ENCODE results near the gene PTPRJ. TPM values are rescaled to one million over a fixed set of nuclear protein-coding genes. Genes with fewer than 3 reads are reported as not detected.

Gene PTPRJ
- total and polyA plus RNA-seq, 2 donors (not counting 3 experiments of a cell fraction or from before 2014, with no cell fraction given): 3.1 to 7.7 TPM

- POLR2A ChIA-PET: no interaction called here
- no peak for TF ChIP-seq GATA2 (IDR thresholded peaks at IDR 0.05; ENCODE audit: insufficient read depth, insufficient read length, low read depth, low read length)
- TF ChIP-seq EZH2 (IDR thresholded peaks at IDR 0.05; ENCODE audit: borderline replicate concordance, low read depth, low read length, severe bottlenecking): no peak
- TF ChIP-seq, protein P1, sequence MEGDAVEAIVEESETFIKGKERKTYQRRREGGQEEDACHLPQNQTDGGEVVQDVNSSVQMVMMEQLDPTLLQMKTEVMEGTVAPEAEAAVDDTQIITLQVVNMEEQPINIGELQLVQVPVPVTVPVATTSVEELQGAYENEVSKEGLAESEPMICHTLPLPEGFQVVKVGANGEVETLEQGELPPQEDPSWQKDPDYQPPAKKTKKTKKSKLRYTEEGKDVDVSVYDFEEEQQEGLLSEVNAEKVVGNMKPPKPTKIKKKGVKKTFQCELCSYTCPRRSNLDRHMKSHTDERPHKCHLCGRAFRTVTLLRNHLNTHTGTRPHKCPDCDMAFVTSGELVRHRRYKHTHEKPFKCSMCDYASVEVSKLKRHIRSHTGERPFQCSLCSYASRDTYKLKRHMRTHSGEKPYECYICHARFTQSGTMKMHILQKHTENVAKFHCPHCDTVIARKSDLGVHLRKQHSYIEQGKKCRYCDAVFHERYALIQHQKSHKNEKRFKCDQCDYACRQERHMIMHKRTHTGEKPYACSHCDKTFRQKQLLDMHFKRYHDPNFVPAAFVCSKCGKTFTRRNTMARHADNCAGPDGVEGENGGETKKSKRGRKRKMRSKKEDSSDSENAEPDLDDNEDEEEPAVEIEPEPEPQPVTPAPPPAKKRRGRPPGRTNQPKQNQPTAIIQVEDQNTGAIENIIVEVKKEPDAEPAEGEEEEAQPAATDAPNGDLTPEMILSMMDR (IDR thresholded peaks at IDR 0.05; ENCODE audit: extremely low read depth in 1 of 2, insufficient read depth in 1 of 2, low read depth in 1 of 2, low read length in 2 of 2): no peak
- TF ChIP-seq MAX (IDR thresholded peaks at IDR 0.05; ENCODE audit: insufficient read depth, insufficient read length): no peak
- no peak for TF ChIP-seq POLR2A (IDR thresholded peaks at IDR 0.05; ENCODE audit: low read depth, low read length)
- TF ChIP-seq JUN (IDR thresholded peaks at IDR 0.05; ENCODE audit: borderline replicate concordance, insufficient read depth, insufficient read length, low read depth): no peak
- TF ChIP-seq MYC (IDR thresholded peaks at IDR 0.05; ENCODE audit: low read depth, low read length): no peak
- TF ChIP-seq POLR2AphosphoS5 (IDR thresholded peaks at IDR 0.05; ENCODE audit: insufficient read depth, low read depth, low read length): no peak
- no peak for TF ChIP-seq FOS (IDR thresholded peaks at IDR 0.05; ENCODE audit: borderline replicate concordance, insufficient read depth, low read length)
- no peak overlapping the region for H2AFZ ChIP-seq (ENCODE audit: low read depth, low read length)
- no peak overlapping the region for H3K9ac ChIP-seq (replicated peaks; ENCODE audit: extremely low read depth, insufficient read depth, low read length)
- no peaks in the 10 kb centered on the region for H3K79me2 ChIP-seq (ENCODE audit: control insufficient read depth, insufficient read depth, low read length)
- H3K4me1 ChIP-seq (ENCODE audit: control insufficient read depth, extremely low read depth, insufficient read depth, low read length): no peaks in the 10 kb centered on the region
- H3K4me2 ChIP-seq (ENCODE audit: insufficient read depth, low read length): no peak overlapping the region
- CTCF ChIA-PET: interaction anchor here (1.2 kb wide), 1 partner anchor 155 kb away, joined by 3 read pairs; no protein-coding TSS in a partner anchor
- FAIRE-seq (no peak), DNase-seq (ENCODE audit: low read depth, low spot score) (no peak)
- no peaks in the 10 kb centered on the region for H3K27me3 ChIP-seq (ENCODE audit: control insufficient read depth in 2 of 2, insufficient read depth in 2 of 2, low read length in 2 of 2)
- H3K4me3 ChIP-seq (replicated peaks in 1 of 3; ENCODE audit: insufficient read depth in 1 of 3, low read depth in 1 of 3, low read length in 3 of 3): no peak overlapping the region
- dilution Hi-C loops (cut with MboI; ENCODE audit: extremely low pct_ligation_motif_present, low sequenced_read_pairs): no loop called here
- H3K9me1 ChIP-seq (replicated peaks; ENCODE audit: control insufficient read depth, extremely low read depth, insufficient read depth, low read length): no peaks in the 10 kb centered on the region
- intact Hi-C loops (cut with micrococcal nuclease): no loop called here
- H3K9me3 ChIP-seq (replicated peaks; ENCODE audit: control insufficient read depth, insufficient read depth, low read length): no peaks in the 10 kb centered on the region
- BruUV-seq (replicated peaks): no TSS peak
- no peaks in the 10 kb centered on the region for H3K36me3 ChIP-seq (ENCODE audit: control insufficient read depth in 2 of 2, extremely low read depth in 1 of 2, insufficient read depth in 2 of 2, low read length in 2 of 2)
- H3K27ac ChIP-seq (ENCODE audit: insufficient read depth, low read depth, low read length): no peak overlapping the region
- no peaks in the 10 kb centered on the region for H4K20me1 ChIP-seq (replicated peaks; ENCODE audit: control insufficient read depth, extremely low read depth, insufficient read depth, low read length)
These were observed 27.3 kb downstream of the PTPRJ start for GRCh38 chr11:48007677-48008076.

Measured in endothelial cell of umbilical vein (primary cell).